Activated CD8-positive, alpha-beta T cell treated with anti-CD3 and anti-CD28 coated beads for 36 hours (primary cell): ENCODE results near the gene NAA38. TPM values are rescaled to one million over a fixed set of nuclear protein-coding genes. Genes with fewer than 3 reads are reported as not detected.

Experiments used
- ATAC-seq: fragments of 200-7000 bp; cut with Tn5 transposase; one replicate; pipeline ENCODE4 v1.10.0; 2021; ENCODE audit warnings: mild to moderate bottlenecking, moderate library complexity
- CTCF ChIA-PET: fragments of 350-600 bp; sonication (Branson Sonifier 250); formaldehyde crosslinking; loops from one replicate; lab custom pipeline; 2021; ENCODE audit warnings: antibody characterized with exemption; lab: Charles Lee
- POLR2A ChIA-PET: fragments of 350-600 bp; sonication (Branson Sonifier 250); formaldehyde crosslinking; loops from one replicate; lab custom pipeline; 2021; ENCODE audit warnings: antibody characterized with exemption; lab: Charles Lee
- DNase-seq: peaks from one replicate; pipeline ENCODE4 v3.0.0-alpha.2; 2020
- H3K27ac Mint-ChIP-seq: one replicate; pipeline ENCODE4 v1.8.0; 2021; ENCODE audit warnings: mild to moderate bottlenecking, mixed read lengths
- H3K27me3 Mint-ChIP-seq: one replicate; pipeline ENCODE4 v1.8.0; 2021; ENCODE audit warnings: mixed read lengths
- H3K36me3 Mint-ChIP-seq: one replicate; pipeline ENCODE4 v1.8.0; 2021; ENCODE audit warnings: low read depth, mixed read lengths
- H3K4me1 Mint-ChIP-seq: one replicate; pipeline ENCODE4 v1.8.0; 2021; ENCODE audit warnings: low read depth, mixed read lengths
- H3K4me3 Mint-ChIP-seq: one replicate; pipeline ENCODE4 v1.8.0; 2021; ENCODE audit warnings: mild to moderate bottlenecking, moderate library complexity, mixed read lengths
- H3K9me3 Mint-ChIP-seq: one replicate; pipeline ENCODE4 v1.8.0; 2021; ENCODE audit warnings: mixed read lengths
- CTCF ChIP-seq: fragments of 200-600 bp; IDR thresholded peaks from one replicate; pipeline ENCODE4 v1.8.0; 2022; ENCODE audit warnings: antibody characterized with exemption, mild to moderate bottlenecking
- intact Hi-C: fragments of 100-400 bp; cut with micrococcal nuclease; formaldehyde crosslinking; loops from one replicate; pipeline ENCODE4 v1.10.0; 2022
- total RNA-seq, 2 experiments: library from RNA; stranded (reverse); gene quantifications; one replicate each; pipeline ENCODE4 v1.2.3, GENCODE V29; 2021

NAA38 gene
- total RNA-seq, 2 experiments from 2014 or later = 72.8 to 77.2 TPM

GRCh38 chr17:7807206-7807605 is 50.2 kb downstream of the NAA38 start:
- ATAC-seq (no peak), DNase-seq (no peak)
- intact Hi-C loops = no loop called here
- Mint-ChIP-seq H3K36me3 (no peaks in the 10 kb centered on the region), H3K4me1 (peaks cover 6% of the 10 kb centered on the region), H3K4me3 (no peak overlapping the region), H3K9me3 (no peaks in the 10 kb centered on the region), H3K27me3 (peaks cover 3% of the 10 kb centered on the region), H3K27ac (no peak overlapping the region)
- ChIA-PET POLR2A (no interaction called here), CTCF (no interaction called here)
- no peak for TF ChIP-seq CTCF

Other genes starting within 250 kb of the NAA38 start
- gene FXR2, start 242.7 kb downstream of the NAA38 start, total RNA-seq = 10 to 100 TPM; 28.6 to 33.1 TPM
- 10 to 100 TPM; 15.6 to 22.2 TPM for gene SAT2, start 229.7 kb downstream of the NAA38 start, total RNA-seq
- not detected for gene SHBG, start 227.4 kb downstream of the NAA38 start, total RNA-seq
- gene ATP1B2, start 206.6 kb downstream of the NAA38 start, total RNA-seq = under 1 TPM in 1 of 2 experiments, not detected in 1; 0.38 TPM
- 100 to 1,000 TPM; 129 to 138 TPM for gene TP53, start 170.1 kb downstream of the NAA38 start, total RNA-seq
- gene WRAP53, start 169.1 kb downstream of the NAA38 start, total RNA-seq = 10 to 100 TPM; 27.5 to 28.6 TPM
- not detected for gene EFNB3, start 152.4 kb downstream of the NAA38 start, total RNA-seq
- not detected for gene DNAH2, start 139.8 kb downstream of the NAA38 start, total RNA-seq
- gene KDM6B, start 23.3 kb downstream of the NAA38 start, total RNA-seq = 10 to 100 TPM; 49.2 to 53.8 TPM
- gene TMEM88, start 2.5 kb downstream of the NAA38 start, total RNA-seq = 1 to 10 TPM; 2.4 to 2.9 TPM
- 10 to 100 TPM; 13.5 to 16.2 TPM for gene CYB5D1, start 444 bp upstream of the NAA38 start, total RNA-seq
- 100 to 1,000 TPM; 130 to 139 TPM for gene CHD3, start 31.2 kb upstream of the NAA38 start, total RNA-seq
- gene RNF227, start 58.7 kb upstream of the NAA38 start, total RNA-seq = 1 to 10 TPM; 5.1 to 5.2 TPM
- 1 to 10 TPM; 7.2 to 7.6 TPM for gene KCNAB3, start 72.3 kb upstream of the NAA38 start, total RNA-seq
- 100 to 1,000 TPM; 140 to 143 TPM for gene TRAPPC1, start 74.4 kb upstream of the NAA38 start, total RNA-seq
- gene CNTROB, start 74.6 kb upstream of the NAA38 start, total RNA-seq = 10 to 100 TPM; 48.4 to 54.1 TPM
- gene GUCY2D, start 145.1 kb upstream of the NAA38 start, total RNA-seq = not detected
- gene ALOX15B, start 181.5 kb upstream of the NAA38 start, total RNA-seq = under 1 TPM in 1 of 2 experiments, not detected in 1; 0.16 TPM
- gene ALOX12B, start 230.2 kb upstream of the NAA38 start, total RNA-seq = 1 to 10 TPM; 4.3 to 5.2 TPM